HepG2 (cell line): ENCODE measurements around the gene TMEM167A. TPM values are rescaled to one million over a fixed set of nuclear protein-coding genes. Genes with fewer than 3 reads are reported as not detected.

Experiments used
- ATAC-seq: fragments of 200-7000 bp; cut with Tn5 transposase; 3 replicates; pipeline ENCODE4 v1.9.1; 2020; ENCODE audit warnings: mild to moderate bottlenecking, moderate library complexity
- BruUV-seq: library from RNA; stranded (reverse); fragments of 400-500 nt; replicated peaks from 2 replicates; lab custom pipeline; 2021; lab: Mats Ljungman, UMichigan
- CTCF ChIA-PET: fragments of 300-600 bp; formaldehyde crosslinking; extraction: SDS; loops from one replicate; lab custom pipeline; 2021; ENCODE audit warnings: low total read pairs, inconsistent platforms, low intra/inter-chr PET ratio; lab: Yijun Ruan, JAX
- POLR2A ChIA-PET: fragments of 350-600 bp; sonication (Branson Sonifier 250); formaldehyde crosslinking; loops from one replicate; lab custom pipeline; 2020; ENCODE audit warnings: antibody characterized with exemption, inconsistent platforms; lab: Yijun Ruan, JAX
- DNase-seq: peaks from one replicate; pipeline ENCODE4 v3.0.0-alpha.2; 2015; ENCODE audit warnings: low spot score
- FAIRE-seq: peaks from 3 replicates; lab custom pipeline; 2011; peaks lifted over from hg19 to GRCh38; lab: Jason Lieb, UNC
- H2AFZ ChIP-seq: one replicate; pipeline ENCODE4 v1.6.1; 2011; ENCODE audit warnings: low read length, inconsistent platforms
- H3K27ac ChIP-seq: fragments of 300-600 bp; 3 replicates; pipeline ENCODE4 v1.8.0; 2011; ENCODE audit warnings: mixed run types, mild to moderate bottlenecking, mixed read lengths, low read length, inconsistent platforms; ENCODE audit not compliant: insufficient read depth; ENCODE audit errors: extremely low read length
- H3K27me3 ChIP-seq, 2 experiments: fragments of 200-600 bp in 1 of 2; 2 replicates in 1 of 2; 3 replicates in 1 of 2; pipeline versions ENCODE4 v1.6.0 to v1.8.0; 2011; ENCODE audit warnings: low read length in 2 of 2, mild to moderate bottlenecking in 2 of 2, moderate library complexity in 2 of 2, inconsistent platforms in 1 of 2; ENCODE audit not compliant: insufficient read depth in 2 of 2, control insufficient read depth in 1 of 2
- H3K36me3 ChIP-seq, 2 experiments: fragments of 200-600 bp in 1 of 2; replicated peaks in 1 of 2; 2 replicates in 1 of 2; 3 replicates in 1 of 2; pipeline versions ENCODE4 v1.5.1 to v1.8.0; 2011; ENCODE audit warnings: low read length in 2 of 2, inconsistent platforms in 1 of 2; ENCODE audit not compliant: insufficient read depth in 2 of 2, control insufficient read depth in 1 of 2
- H3K4me1 ChIP-seq: 2 replicates; pipeline ENCODE4 v1.5.1; 2012; ENCODE audit warnings: low read length, inconsistent platforms; ENCODE audit not compliant: insufficient read depth
- H3K4me2 ChIP-seq: 2 replicates; pipeline ENCODE4 v1.6.0; 2011; ENCODE audit warnings: low read depth, low read length, inconsistent platforms
- H3K4me3 ChIP-seq, 3 experiments: fragments of 200-600 bp in 1 of 3; sonication (generic), shearing (Covaris generic) in 1 of 3; replicated peaks in 1 of 3; 2 replicates each; pipeline ENCODE4 v1.5.1; 2011 to 2016; ENCODE audit warnings: low read length in 3 of 3, inconsistent platforms in 2 of 3, low read depth in 2 of 3, mild to moderate bottlenecking in 2 of 3, control low read depth in 1 of 3, mixed read lengths in 1 of 3; ENCODE audit not compliant: insufficient read depth in 1 of 3
- H3K79me2 ChIP-seq: one replicate; pipeline ENCODE4 v1.6.1; 2011; ENCODE audit warnings: low read length, inconsistent platforms; ENCODE audit not compliant: insufficient read depth
- H3K9ac ChIP-seq: 2 replicates; pipeline ENCODE4 v1.6.0; 2011; ENCODE audit warnings: mild to moderate bottlenecking, low read depth, low read length, inconsistent platforms; ENCODE audit not compliant: insufficient read depth
- H3K9me3 ChIP-seq: 2 replicates; pipeline ENCODE4 v1.5.1; 2012; ENCODE audit warnings: mild to moderate bottlenecking, low read length
- H4K20me1 ChIP-seq: 2 replicates; pipeline ENCODE4 v1.6.0; 2011; ENCODE audit warnings: inconsistent platforms, mild to moderate bottlenecking, low read length, moderate library complexity; ENCODE audit not compliant: insufficient read depth
- ATF7 ChIP-seq, 2 experiments: fragments of 450-650 bp in 1 of 2; sonication (generic) in 1 of 2; formaldehyde crosslinking in 1 of 2; IDR thresholded peaks; 2 replicates each; pipeline versions ENCODE4 v1.4.0 to v1.6.1; 2016 to 2020; ENCODE audit warnings: antibody characterized with exemption in 1 of 2, mild to moderate bottlenecking in 1 of 2, missing genetic modification reagents in 1 of 2
- CREM ChIP-seq, 2 experiments: sonication (generic) in 1 of 2; formaldehyde crosslinking in 1 of 2; IDR thresholded peaks; 2 replicates each; pipeline versions ENCODE4 v1.4.0 to v1.6.1; 2016 to 2020; ENCODE audit warnings: antibody characterized with exemption in 1 of 2, mild to moderate bottlenecking in 1 of 2, missing genetic modification reagents in 1 of 2
- SRSF1 ChIP-seq: fragments of 200-400 bp; formaldehyde crosslinking; optimal IDR thresholded peaks from 2 replicates; pipeline ENCODE3; 2017; ENCODE audit warnings: mild to moderate bottlenecking, low read depth, low read length, moderate library complexity
- YY1 ChIP-seq: IDR thresholded peaks from 2 replicates; pipeline ENCODE4 v1.6.1; 2011; ENCODE audit warnings: low read length, low read depth, moderate library complexity, mild to moderate bottlenecking; ENCODE audit not compliant: insufficient read depth, insufficient replicate concordance
- ZNF850 ChIP-seq: sonication (generic); formaldehyde crosslinking; conservative IDR thresholded peaks from 2 replicates; pipeline ENCODE4 v1.9.0; 2021; ENCODE audit warnings: mild to moderate bottlenecking, missing genetic modification reagents
- WGBS: methylation state at CpG from one replicate; pipeline ENCODE4 v1.1.6; 2017; ENCODE audit warnings: low lambda C conversion rate; 5-methylcytosine and 5-hydroxymethylcytosine counted together
- in situ Hi-C: cut with HindIII; loops from 2 replicates; pipeline ENCODE4 v1.10.0; 2017; ENCODE audit warnings: low pct_unique_long_range_greater_than_20kb; ENCODE audit not compliant: extremely low pct_ligation_motif_present
- intact Hi-C: fragments of 100-400 bp; cut with micrococcal nuclease; formaldehyde crosslinking; loops from one replicate; pipeline ENCODE4 v1.10.0; 2022; ENCODE audit not compliant: unreplicated experiment
- polyA plus RNA-seq, 8 experiments: library from polyadenylated mRNA; depleted of rRNA in 3 of 8; stranded (reverse) in 7 of 8; unstranded in 1 of 8; fragments of >200 nt; fragmentation: Illumina TruSeq in 4 of 8; extraction: Trizol in 4 of 8; gene quantifications; 2 replicates each; pipeline versions ENCODE4 v1.2.1 to v1.2.3, GENCODE V29; 2011 to 2016; ENCODE audit warnings: low read depth in 4 of 8, missing spikeins in 1 of 8, mixed read lengths in 1 of 8; ENCODE audit not compliant: insufficient read depth in 1 of 8
- total RNA-seq, 5 experiments: library from RNA; depleted of rRNA; stranded (reverse); fragments of >200 nt; fragmentation: Illumina TruSeq; extraction: Trizol; gene quantifications; 2 replicates each; pipeline ENCODE4 v1.2.3, GENCODE V29; 2016; ENCODE audit warnings: low read depth in 1 of 5
- TF ChIP-seq, protein P1 (sequence below): IDR thresholded peaks from 2 replicates; pipeline ENCODE4 v1.6.1; 2018; ENCODE audit warnings: missing genetic modification reagents
- TF ChIP-seq, protein P2 (sequence below): IDR thresholded peaks from 2 replicates; pipeline ENCODE4 v1.6.1; 2016

The TMEM167A gene
- total and polyA plus RNA-seq, 2 of the 13 experiments (the other 11 are each of a cell fraction or from before 2014, with no cell fraction given): 47.0 to 78.7 TPM

DNA sequence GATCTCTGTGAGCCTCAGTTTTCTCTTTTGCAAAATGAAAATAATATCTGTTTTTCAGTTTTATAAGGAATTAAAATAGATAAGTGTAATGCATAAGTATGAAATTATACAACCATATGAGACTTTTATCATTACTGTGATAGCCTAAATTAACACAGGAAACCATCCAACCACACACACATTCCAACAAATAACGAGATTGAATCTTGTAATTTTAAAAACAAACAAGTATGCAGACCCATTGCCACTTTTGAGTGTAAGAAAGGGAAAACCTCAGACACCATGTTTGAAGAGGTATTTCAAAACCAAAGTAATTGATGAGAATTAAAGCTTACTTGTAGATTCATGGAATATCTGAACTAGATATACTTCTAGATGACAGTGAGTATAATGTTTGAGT lies 32.2 kb upstream of the TMEM167A start:
- Histone ChIP-seq H3K36me3 (no peaks in the 10 kb centered on the region), H3K4me2 (no peak overlapping the region), H3K27me3 (no peaks in the 10 kb centered on the region), H3K27ac (no peak overlapping the region), H3K9me3 (no peaks in the 10 kb centered on the region; the same call in 1 of the 2 replicates), H3K9ac (no peak overlapping the region), H4K20me1 (no peaks in the 10 kb centered on the region), H2AFZ (no peak overlapping the region), H3K4me3 (no peak overlapping the region), H3K4me1 (no peaks in the 10 kb centered on the region), H3K79me2 (no peaks in the 10 kb centered on the region)
- in situ Hi-C loops: no loop called here
- WGBS: 92% methylated on average over 1 of the region's 1 CpG
- ChIA-PET POLR2A (no interaction called here), CTCF (no interaction called here)
- no peak for DNase-seq
- no peak for FAIRE-seq
- intact Hi-C loops: no loop called here
- no TSS peak for BruUV-seq
- no peak for ATAC-seq
- TF ChIP-seq, protein P1, sequence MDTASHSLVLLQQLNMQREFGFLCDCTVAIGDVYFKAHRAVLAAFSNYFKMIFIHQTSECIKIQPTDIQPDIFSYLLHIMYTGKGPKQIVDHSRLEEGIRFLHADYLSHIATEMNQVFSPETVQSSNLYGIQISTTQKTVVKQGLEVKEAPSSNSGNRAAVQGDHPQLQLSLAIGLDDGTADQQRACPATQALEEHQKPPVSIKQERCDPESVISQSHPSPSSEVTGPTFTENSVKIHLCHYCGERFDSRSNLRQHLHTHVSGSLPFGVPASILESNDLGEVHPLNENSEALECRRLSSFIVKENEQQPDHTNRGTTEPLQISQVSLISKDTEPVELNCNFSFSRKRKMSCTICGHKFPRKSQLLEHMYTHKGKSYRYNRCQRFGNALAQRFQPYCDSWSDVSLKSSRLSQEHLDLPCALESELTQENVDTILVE (CRISPR knock-in tag): no peak
- no peak for TF ChIP-seq CREM (IDR thresholded peaks at IDR 0.05)
- TF ChIP-seq CREM (CRISPR knock-in tag; IDR thresholded peaks at IDR 0.05): no peak
- TF ChIP-seq SRSF1: no peak
- no peak for TF ChIP-seq ZNF850 (CRISPR knock-in tag)
- no peak for TF ChIP-seq YY1

DNA sequence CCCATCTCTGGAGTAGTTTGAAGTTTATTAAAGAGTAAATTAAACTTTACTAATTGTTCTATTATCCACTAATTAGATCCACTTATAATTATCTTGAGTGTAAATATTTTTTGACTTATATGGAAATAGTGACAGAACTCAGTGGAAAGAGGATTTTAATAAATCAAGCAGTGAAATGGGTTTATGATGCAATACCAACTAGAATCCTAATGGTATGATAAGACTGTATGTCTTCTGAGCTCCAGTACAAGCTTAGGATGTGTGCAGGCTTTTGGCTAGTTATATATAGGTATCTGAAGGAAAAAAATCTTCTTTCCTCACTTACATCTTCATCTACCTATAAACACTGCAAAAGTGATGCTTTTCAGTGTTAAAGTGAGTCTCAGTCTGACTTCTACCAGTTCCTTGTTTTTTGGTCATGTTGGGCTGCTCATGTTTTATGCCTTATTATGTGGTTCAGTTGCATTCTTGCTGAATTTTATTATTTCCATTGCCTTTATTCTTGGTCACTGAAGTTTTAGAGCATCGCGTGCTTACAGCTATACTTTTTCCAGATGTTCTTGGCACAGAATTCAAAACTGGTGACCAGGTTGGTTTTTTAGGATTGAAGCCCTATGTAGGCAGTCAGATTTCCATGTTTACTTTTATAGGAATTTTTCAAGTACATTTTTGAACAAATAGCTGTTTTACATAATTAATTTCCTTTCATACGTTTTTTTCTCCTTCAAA lies 30.7 kb upstream of the TMEM167A start:
- TF ChIP-seq ATF7 (IDR thresholded peaks at IDR 0.05) (0 out of 2 replicates have a peak, but pooled peaks have one; percentile 9), ATF7 (CRISPR knock-in tag; IDR thresholded peaks at IDR 0.05) (no peak)
- TF ChIP-seq, protein P2, sequence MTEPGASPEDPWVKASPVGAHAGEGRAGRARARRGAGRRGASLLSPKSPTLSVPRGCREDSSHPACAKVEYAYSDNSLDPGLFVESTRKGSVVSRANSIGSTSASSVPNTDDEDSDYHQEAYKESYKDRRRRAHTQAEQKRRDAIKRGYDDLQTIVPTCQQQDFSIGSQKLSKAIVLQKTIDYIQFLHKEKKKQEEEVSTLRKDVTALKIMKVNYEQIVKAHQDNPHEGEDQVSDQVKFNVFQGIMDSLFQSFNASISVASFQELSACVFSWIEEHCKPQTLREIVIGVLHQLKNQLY (CRISPR knock-in tag): no peak
- no peak overlapping the region for H3K4me2 ChIP-seq
- DNase-seq (no peak), ATAC-seq (no peak), FAIRE-seq (no peak)
- in situ Hi-C loops (no loop called here), intact Hi-C loops (no loop called here)
- no peaks in the 10 kb centered on the region; the same call in 1 of the 2 replicates for H3K9me3 ChIP-seq
- no peaks in the 10 kb centered on the region for H3K4me1 ChIP-seq
- no peaks in the 10 kb centered on the region for H3K79me2 ChIP-seq
- no peak overlapping the region for H3K4me3 ChIP-seq
- POLR2A ChIA-PET: no interaction called here
- no peak overlapping the region for H3K27ac ChIP-seq
- no peak overlapping the region for H3K9ac ChIP-seq
- H4K20me1 ChIP-seq: no peaks in the 10 kb centered on the region
- 88% methylated on average over 3 of the region's 3 CpGs for WGBS
- no TSS peak for BruUV-seq
- CTCF ChIA-PET: no interaction called here
- H3K27me3 ChIP-seq: no peaks in the 10 kb centered on the region
- no peak overlapping the region for H2AFZ ChIP-seq
- H3K36me3 ChIP-seq: no peaks in the 10 kb centered on the region
